ENCODE results near the gene DMXL1.

- TF ChIP-seq POLR2AphosphoS5 (IDR thresholded peaks at IDR 0.05; ENCODE audit: low read depth, low read length): no peak
- TF ChIP-seq POLR2A (IDR thresholded peaks at IDR 0.05; ENCODE audit: low read depth, low read length): no peak
Observed at GRCh38 chr5:119287547-119288111, 216.7 kb downstream of the DMXL1 start.

Measured in GM12892 (cell line).